WERI-Rb-1 (cell line): Measurements from ENCODE around the gene LRRC49.
"Not testable (repeated sequence)": the region's sequence is repeated elsewhere in the genome, so short reads cannot be mapped to it uniquely, and the experiment has no call there.

Experiments
- DNase-seq: peaks from one replicate; pipeline ENCODE4 v3.0.0-alpha.2; 2020
- H3K27ac ChIP-seq: fragments of 250-450 bp; sonication (Bioruptor Pico); 2 replicates; pipeline ENCODE4 v1.5.1; 2020; ENCODE audit warnings: mild to moderate bottlenecking, moderate library complexity
- H3K27me3 ChIP-seq: fragments of 250-450 bp; sonication (Bioruptor Pico); 2 replicates; pipeline ENCODE4 v1.5.1; 2021; ENCODE audit warnings: mild to moderate bottlenecking, low read depth, moderate library complexity; ENCODE audit not compliant: insufficient read depth, severe bottlenecking
- H3K36me3 ChIP-seq: fragments of 250-450 bp; sonication (Bioruptor Pico); 2 replicates; pipeline ENCODE4 v1.5.1; 2020; ENCODE audit warnings: mild to moderate bottlenecking, moderate library complexity
- H3K4me3 ChIP-seq: 2 replicates; pipeline ENCODE4 v1.5.1; 2011; ENCODE audit warnings: low read depth, mild to moderate bottlenecking, control low read depth, low read length
- H3K9me3 ChIP-seq: fragments of 250-450 bp; sonication (Bioruptor Pico); 2 replicates; pipeline ENCODE4 v1.5.1; 2021; ENCODE audit warnings: mild to moderate bottlenecking, moderate library complexity; ENCODE audit not compliant: severe bottlenecking
- TF ChIP-seq, protein P1 (sequence below): IDR thresholded peaks from 2 replicates; pipeline ENCODE4 v1.5.1; 2011; ENCODE audit warnings: low read depth, mild to moderate bottlenecking, control low read depth, inconsistent platforms, low read length

Gene LRRC49

DNA sequence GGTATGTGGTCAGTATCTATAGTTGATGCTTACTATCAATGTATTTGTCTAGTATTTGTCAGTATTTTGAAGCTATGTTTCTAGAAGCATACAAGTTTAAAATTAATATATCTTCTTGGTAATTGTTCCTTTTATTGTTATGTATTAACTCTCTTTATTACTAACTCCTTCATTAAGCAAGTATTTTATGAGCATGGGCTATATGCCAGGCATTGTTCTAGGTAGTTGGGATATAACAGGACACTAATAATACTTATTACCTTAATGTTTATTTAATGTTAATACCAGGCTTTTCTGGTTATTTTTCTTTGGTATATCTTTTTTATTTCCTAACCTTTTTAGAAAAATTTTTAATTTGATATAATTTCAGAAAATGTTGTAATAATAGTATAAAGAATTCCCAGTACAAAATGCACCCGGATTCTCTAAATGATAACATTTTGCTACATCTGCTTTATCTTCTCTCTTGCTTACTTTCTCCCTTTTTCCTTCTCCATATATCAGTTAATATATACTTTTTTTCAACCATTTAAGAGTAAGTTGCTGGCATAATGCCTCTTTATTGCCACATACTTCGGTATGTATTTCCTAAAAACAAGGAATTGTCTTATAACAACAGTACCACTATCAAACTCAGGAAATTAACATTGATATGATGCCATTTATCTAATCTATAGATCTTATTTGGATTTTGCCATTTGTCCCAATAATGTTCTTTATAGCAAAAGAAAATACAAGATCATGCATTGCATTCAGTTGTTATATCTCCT lies 30.9 kb downstream of the LRRC49 start:
- no peaks in the 10 kb centered on the region for H3K36me3 ChIP-seq
- H3K27ac ChIP-seq = no peak overlapping the region
- TF ChIP-seq, protein P1, sequence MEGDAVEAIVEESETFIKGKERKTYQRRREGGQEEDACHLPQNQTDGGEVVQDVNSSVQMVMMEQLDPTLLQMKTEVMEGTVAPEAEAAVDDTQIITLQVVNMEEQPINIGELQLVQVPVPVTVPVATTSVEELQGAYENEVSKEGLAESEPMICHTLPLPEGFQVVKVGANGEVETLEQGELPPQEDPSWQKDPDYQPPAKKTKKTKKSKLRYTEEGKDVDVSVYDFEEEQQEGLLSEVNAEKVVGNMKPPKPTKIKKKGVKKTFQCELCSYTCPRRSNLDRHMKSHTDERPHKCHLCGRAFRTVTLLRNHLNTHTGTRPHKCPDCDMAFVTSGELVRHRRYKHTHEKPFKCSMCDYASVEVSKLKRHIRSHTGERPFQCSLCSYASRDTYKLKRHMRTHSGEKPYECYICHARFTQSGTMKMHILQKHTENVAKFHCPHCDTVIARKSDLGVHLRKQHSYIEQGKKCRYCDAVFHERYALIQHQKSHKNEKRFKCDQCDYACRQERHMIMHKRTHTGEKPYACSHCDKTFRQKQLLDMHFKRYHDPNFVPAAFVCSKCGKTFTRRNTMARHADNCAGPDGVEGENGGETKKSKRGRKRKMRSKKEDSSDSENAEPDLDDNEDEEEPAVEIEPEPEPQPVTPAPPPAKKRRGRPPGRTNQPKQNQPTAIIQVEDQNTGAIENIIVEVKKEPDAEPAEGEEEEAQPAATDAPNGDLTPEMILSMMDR = no peak
- no peaks in the 10 kb centered on the region for H3K9me3 ChIP-seq
- no peak overlapping the region for H3K4me3 ChIP-seq
- no peaks in the 10 kb centered on the region for H3K27me3 ChIP-seq
- no peak for DNase-seq

DNA sequence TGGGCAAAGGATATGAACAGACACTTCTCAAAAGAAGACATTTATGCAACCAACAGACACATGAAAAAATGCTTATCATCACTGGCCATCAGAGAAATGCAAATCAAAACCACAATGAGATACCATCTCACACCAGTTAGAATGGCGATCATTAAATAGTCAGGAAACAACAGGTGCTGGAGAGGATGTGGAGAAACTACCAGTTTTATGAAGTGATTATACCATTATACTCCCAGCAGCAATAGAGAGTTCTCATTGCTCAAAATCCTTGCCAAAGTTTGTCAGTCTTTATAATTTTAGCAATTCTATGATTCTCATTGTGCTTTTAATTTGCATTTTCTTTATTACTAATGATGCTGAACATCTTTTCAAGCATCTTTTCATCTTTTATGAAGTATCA lies 34.3 kb downstream of the LRRC49 start:
- H3K27ac ChIP-seq, H3K36me3 ChIP-seq, H3K4me3 ChIP-seq, H3K9me3 ChIP-seq, H3K27me3 ChIP-seq, DNase-seq: not testable (repeated sequence)

DNA sequence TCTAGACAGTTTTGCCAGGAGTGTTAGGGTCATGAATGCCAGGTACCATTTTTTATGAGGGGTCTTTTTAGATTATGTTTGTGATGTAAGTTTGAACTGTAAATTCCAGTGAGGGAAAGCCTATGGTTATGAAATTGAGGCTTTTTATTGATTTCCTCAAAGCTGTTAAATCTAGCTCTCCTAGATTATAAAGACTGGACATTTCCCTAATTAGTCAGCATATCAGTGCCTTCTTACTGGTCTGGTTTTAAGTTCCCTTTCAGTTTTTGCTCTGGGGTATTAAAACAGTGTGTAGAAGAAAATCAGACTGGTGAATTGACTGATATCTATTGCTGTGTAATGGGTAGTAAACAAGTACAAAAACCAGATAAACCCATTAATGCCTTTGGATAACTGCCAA lies 39.2 kb downstream of the LRRC49 start:
- Histone ChIP-seq H3K4me3 (no peak overlapping the region), H3K36me3 (no peaks in the 10 kb centered on the region), H3K27ac (no peak overlapping the region), H3K9me3 (no peaks in the 10 kb centered on the region), H3K27me3 (no peaks in the 10 kb centered on the region)
- TF ChIP-seq, protein P1 = no peak
- DNase-seq = no peak

DNA sequence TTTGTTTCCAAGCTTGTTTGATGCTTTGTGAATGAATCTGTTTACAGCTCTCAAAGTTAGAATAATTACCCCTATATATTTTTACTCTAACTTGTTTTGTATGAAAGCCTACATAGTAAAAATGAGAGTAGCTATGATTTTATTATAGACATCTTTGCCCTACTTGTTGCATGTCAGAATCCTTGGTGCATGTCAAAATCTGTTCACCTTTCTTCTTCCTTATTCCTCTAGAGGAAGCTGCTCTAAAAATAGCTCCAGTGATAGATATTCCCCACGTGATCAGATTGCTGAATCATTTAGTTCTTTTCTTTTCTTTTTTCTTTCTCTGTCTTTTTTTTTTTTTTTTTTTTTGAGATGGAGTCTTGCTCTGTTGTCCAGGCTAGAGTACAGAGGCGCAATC lies 39.8 kb downstream of the LRRC49 start:
- H3K27ac ChIP-seq = no peak overlapping the region
- H3K27me3 ChIP-seq = no peaks in the 10 kb centered on the region
- H3K36me3 ChIP-seq = no peaks in the 10 kb centered on the region
- H3K4me3 ChIP-seq = no peak overlapping the region
- DNase-seq = no peak
- TF ChIP-seq, protein P1 = no peak
- H3K9me3 ChIP-seq = no peaks in the 10 kb centered on the region

DNA sequence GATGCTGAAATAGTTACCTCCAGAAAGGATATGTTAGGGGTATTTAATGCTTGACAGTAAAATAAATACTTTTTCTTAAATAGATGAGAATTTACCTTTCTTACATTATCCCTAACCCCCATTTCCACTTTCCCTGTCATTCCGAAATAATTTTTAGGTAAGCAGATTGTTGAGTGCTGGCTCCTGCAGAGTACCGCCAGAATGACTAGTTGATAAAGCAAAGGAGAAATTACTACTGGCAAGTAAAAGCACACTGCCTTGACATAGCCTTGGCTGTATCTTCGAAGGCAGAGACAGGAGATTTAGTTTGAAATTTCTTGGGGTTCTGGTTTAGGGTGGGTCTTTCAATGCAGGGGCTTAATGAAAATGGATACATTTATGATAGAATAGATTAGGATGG lies 40.8 kb downstream of the LRRC49 start:
- Histone ChIP-seq H3K9me3 (no peaks in the 10 kb centered on the region), H3K36me3 (no peaks in the 10 kb centered on the region), H3K27me3 (no peaks in the 10 kb centered on the region), H3K27ac (no peak overlapping the region), H3K4me3 (no peak overlapping the region)
- TF ChIP-seq, protein P1 = no peak
- DNase-seq = no peak

DNA sequence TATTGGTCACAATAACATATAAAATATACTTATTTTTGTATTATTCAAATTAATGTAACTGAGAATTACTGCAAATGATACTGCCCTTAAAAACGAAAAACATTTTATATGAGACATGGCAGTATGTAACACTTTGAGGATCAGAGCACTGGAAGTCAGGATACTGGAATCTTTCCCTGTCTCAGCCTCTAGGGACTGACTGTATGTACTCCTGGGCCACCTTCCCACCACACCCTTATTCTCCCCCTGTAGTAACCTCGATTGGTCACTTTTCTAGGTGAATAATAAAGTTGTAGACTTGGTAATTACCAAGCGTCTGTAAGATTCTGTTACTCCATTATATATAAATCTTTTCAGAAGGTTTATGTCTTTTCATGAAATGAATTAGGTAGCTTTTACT lies 43.0 kb downstream of the LRRC49 start:
- H3K9me3 ChIP-seq = no peaks in the 10 kb centered on the region
- H3K27me3 ChIP-seq = no peaks in the 10 kb centered on the region
- no peak overlapping the region for H3K27ac ChIP-seq
- TF ChIP-seq, protein P1 = no peak
- no peak overlapping the region for H3K4me3 ChIP-seq
- no peak for DNase-seq
- no peaks in the 10 kb centered on the region for H3K36me3 ChIP-seq
